Neural progenitor cell (in vitro differentiated cells): ENCODE data around the gene TACR1.

Source experiments
- CTCF ChIP-seq: fragments of 200-600 bp; sonication (generic); IDR thresholded peaks from 2 replicates; pipeline ENCODE4 v1.5.1; 2017; ENCODE audit warnings: antibody characterized with exemption, mild to moderate bottlenecking
- EZH2 ChIP-seq: fragments of 200-600 bp; sonication (generic); IDR thresholded peaks from 2 replicates; pipeline ENCODE4 v1.6.1; 2017; ENCODE audit warnings: antibody characterized with exemption, mild to moderate bottlenecking, moderate library complexity
- EZH2phosphoT487 ChIP-seq: fragments of 200-600 bp; sonication (generic); IDR thresholded peaks from 2 replicates; pipeline ENCODE4 v1.6.1; 2017; ENCODE audit warnings: antibody characterized with exemption

GRCh38 chr2:75194184-75194868 is 5.0 kb downstream of the TACR1 start:
- no peak for TF ChIP-seq CTCF
- TF ChIP-seq EZH2 = no peak
- TF ChIP-seq EZH2phosphoT487 = no peak
